Activated CD4-positive, alpha-beta memory T cell treated with anti-CD3 and anti-CD28 coated beads, Interleukin-2, amount 10 ng/mL, durations not matched to agents 7 days and 5 days (primary cell): ENCODE results near the gene DNAJC1. TPM values are rescaled to one million over a fixed set of nuclear protein-coding genes. Genes with fewer than 3 reads are reported as not detected.

ENCODE experiments used
- CTCF ChIA-PET: fragments of 350-600 bp; sonication (Branson Sonifier 250); formaldehyde crosslinking; loops from one replicate; lab custom pipeline; 2021; ENCODE audit warnings: antibody characterized with exemption, inconsistent platforms; lab: Charles Lee
- POLR2A ChIA-PET: fragments of 350-600 bp; sonication (Branson Sonifier 250); formaldehyde crosslinking; loops from one replicate; lab custom pipeline; 2021; ENCODE audit warnings: antibody characterized with exemption; lab: Charles Lee
- DNase-seq: peaks from one replicate; pipeline ENCODE4 v3.0.0-alpha.2; 2020
- H3K27ac Mint-ChIP-seq: one replicate; pipeline ENCODE4 v1.8.0; 2021; ENCODE audit warnings: mild to moderate bottlenecking, mixed read lengths
- H3K27me3 Mint-ChIP-seq: one replicate; pipeline ENCODE4 v1.8.0; 2021; ENCODE audit warnings: mixed read lengths
- H3K36me3 Mint-ChIP-seq: one replicate; pipeline ENCODE4 v1.8.0; 2021; ENCODE audit warnings: low read depth, mixed read lengths
- H3K4me1 Mint-ChIP-seq: one replicate; pipeline ENCODE4 v1.8.0; 2021; ENCODE audit warnings: mixed read lengths
- H3K4me3 Mint-ChIP-seq: one replicate; pipeline ENCODE4 v1.8.0; 2021; ENCODE audit warnings: mild to moderate bottlenecking, mixed read lengths
- H3K9me3 Mint-ChIP-seq: one replicate; pipeline ENCODE4 v1.8.0; 2021; ENCODE audit warnings: mixed read lengths
- total RNA-seq, 2 experiments: library from RNA; stranded (reverse); gene quantifications; one replicate each; pipeline ENCODE4 v1.2.3, GENCODE V29; 2021

DNAJC1 gene
- total RNA-seq, 2 experiments from 2014 or later, result 35.7 to 38.9 TPM

DNA sequence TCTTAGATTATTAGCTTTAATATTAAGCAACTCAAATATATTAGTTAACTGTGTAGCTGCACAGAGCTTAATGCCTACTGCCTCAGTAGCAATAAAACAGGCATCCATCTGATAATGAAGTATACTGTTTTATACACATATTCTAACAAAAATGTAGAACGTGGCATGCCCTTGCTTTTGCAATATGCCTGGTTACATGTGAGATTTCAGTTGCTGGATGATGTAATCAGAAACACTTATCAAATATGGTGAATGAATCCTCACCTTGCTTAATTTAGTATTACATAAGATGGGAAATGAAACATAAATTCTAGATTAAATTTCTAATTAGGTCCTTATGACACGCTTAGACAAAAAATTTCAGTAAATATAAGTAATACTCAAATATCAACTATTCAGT, 8.0 kb downstream of the DNAJC1 start:
- DNase-seq, result no peak
- no peak overlapping the region for H3K4me3 Mint-ChIP-seq
- peaks cover 9% of the 10 kb centered on the region for H3K36me3 Mint-ChIP-seq
- H3K27ac Mint-ChIP-seq, result no peak overlapping the region
- H3K4me1 Mint-ChIP-seq, result peaks cover 19% of the 10 kb centered on the region
- CTCF ChIA-PET, result interaction anchor here (0.5 kb wide), 1 partner anchor 182 kb away, joined by 4 read pairs; no protein-coding TSS in a partner anchor
- no peaks in the 10 kb centered on the region for H3K9me3 Mint-ChIP-seq
- POLR2A ChIA-PET, result no interaction called here
- H3K27me3 Mint-ChIP-seq, result no peaks in the 10 kb centered on the region

DNA sequence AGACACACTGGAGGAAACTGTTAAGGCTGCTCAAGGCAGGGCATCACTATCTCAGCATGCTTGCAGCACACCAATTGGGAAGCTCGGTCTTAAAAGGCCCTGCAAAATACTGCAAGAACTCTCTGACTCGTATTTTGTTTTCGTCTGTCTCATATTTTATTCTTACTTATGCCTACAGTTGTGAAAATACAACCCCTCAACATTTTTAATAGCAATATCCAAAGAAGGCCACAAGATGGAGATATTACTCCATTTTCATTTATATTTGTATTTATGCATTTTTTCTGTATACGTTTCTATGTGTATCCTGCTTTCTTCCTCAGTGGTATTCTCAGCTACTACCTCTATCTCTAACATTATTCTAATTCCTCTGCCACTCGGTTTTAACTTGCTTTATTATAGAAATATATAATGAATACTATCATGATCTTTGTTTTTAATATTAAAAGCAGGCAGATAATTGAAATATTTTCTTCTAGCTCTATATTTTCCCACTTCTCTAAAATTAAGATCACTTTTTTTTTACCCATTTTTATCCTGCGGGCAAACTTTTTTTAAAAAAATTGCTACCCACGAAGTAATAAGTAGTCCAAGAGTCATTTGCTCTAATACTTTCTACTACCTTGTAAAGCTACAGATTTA, 10.0 kb downstream of the DNAJC1 start:
- no peak overlapping the region for H3K4me3 Mint-ChIP-seq
- CTCF ChIA-PET, result interaction anchor here (0.8 to 3.9 kb wide), 17 partner anchors 9 to 1076 kb away, joined by 3 to 35 read pairs (median 5); partner anchors contain the start of genes COMMD3 and DNAJC1
- no peaks in the 10 kb centered on the region for H3K27me3 Mint-ChIP-seq
- peaks cover 13% of the 10 kb centered on the region for H3K4me1 Mint-ChIP-seq
- no peaks in the 10 kb centered on the region for H3K9me3 Mint-ChIP-seq
- POLR2A ChIA-PET, result interaction anchor here (0.9 to 2.2 kb wide), 5 partner anchors 10 to 995 kb away, joined by 3 to 22 read pairs (median 3); partner anchors contain the start of gene DNAJC1
- H3K36me3 Mint-ChIP-seq, result no peaks in the 10 kb centered on the region
- no peak overlapping the region for H3K27ac Mint-ChIP-seq
- no peak for DNase-seq

DNA sequence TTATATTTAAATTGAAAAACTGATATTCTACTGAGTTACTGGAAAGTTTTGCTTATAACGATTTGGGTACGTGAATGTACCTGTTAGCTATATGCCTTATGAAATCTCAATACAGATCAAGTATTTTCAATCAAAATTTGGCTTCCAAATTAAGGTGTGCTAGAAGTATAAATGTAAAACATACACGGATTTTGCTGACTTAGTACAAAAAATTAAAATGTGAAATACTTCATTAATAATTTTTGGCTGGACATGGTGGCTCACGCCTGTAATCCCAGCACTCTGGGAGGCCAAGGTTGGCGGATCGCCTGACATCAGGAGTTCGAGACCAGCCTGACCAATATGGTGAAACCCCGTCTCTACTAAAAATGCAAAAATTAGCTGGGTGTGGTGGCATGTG, 11.7 kb downstream of the DNAJC1 start:
- H3K4me1 Mint-ChIP-seq, result peaks cover 12% of the 10 kb centered on the region
- ChIA-PET CTCF (interaction anchor here (1.0 to 3.9 kb wide), 6 partner anchors 11 to 998 kb away, joined by 3 to 35 read pairs (median 4); partner anchors contain the start of gene DNAJC1), POLR2A (interaction anchor here (1.7 kb wide), 1 partner anchor 11 kb away, joined by 5 read pairs; the partner anchor contains the start of gene DNAJC1)
- H3K9me3 Mint-ChIP-seq, result no peaks in the 10 kb centered on the region
- H3K27me3 Mint-ChIP-seq, result no peaks in the 10 kb centered on the region
- H3K4me3 Mint-ChIP-seq, result no peak overlapping the region
- no peaks in the 10 kb centered on the region for H3K36me3 Mint-ChIP-seq
- DNase-seq, result no peak
- no peak overlapping the region for H3K27ac Mint-ChIP-seq

DNA sequence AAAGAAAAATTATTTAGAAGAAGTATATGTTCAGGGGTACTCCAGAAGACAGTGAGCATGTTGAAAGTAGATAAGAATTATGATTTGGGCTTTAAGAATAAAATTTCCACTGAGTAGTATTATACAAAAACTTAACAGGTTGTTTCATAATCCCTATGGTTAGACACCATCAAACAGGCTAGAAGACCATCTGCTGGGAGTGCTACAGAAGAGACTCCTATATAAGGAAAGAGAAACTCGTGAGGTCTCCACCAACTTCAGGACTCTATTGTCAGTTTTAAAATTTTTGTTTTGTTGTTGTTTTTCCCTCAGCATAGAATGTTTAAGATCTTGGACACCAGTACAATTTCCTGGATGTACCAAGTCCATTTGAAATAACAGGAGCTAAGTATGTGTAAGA, 13.1 kb downstream of the DNAJC1 start:
- Mint-ChIP-seq H3K4me1 (peaks cover 8% of the 10 kb centered on the region), H3K27me3 (no peaks in the 10 kb centered on the region), H3K9me3 (peaks cover 4% of the 10 kb centered on the region), H3K4me3 (no peak overlapping the region), H3K27ac (no peak overlapping the region), H3K36me3 (peaks cover 4% of the 10 kb centered on the region)
- no peak for DNase-seq
- POLR2A ChIA-PET, result interaction anchor here (1.7 kb wide), 1 partner anchor 13 kb away, joined by 5 read pairs; the partner anchor contains the start of gene DNAJC1
- CTCF ChIA-PET, result interaction anchor here (0.9 to 1.6 kb wide), 4 partner anchors 18 to 495 kb away, joined by 3 to 4 read pairs (median 4); no protein-coding TSS in a partner anchor

DNA sequence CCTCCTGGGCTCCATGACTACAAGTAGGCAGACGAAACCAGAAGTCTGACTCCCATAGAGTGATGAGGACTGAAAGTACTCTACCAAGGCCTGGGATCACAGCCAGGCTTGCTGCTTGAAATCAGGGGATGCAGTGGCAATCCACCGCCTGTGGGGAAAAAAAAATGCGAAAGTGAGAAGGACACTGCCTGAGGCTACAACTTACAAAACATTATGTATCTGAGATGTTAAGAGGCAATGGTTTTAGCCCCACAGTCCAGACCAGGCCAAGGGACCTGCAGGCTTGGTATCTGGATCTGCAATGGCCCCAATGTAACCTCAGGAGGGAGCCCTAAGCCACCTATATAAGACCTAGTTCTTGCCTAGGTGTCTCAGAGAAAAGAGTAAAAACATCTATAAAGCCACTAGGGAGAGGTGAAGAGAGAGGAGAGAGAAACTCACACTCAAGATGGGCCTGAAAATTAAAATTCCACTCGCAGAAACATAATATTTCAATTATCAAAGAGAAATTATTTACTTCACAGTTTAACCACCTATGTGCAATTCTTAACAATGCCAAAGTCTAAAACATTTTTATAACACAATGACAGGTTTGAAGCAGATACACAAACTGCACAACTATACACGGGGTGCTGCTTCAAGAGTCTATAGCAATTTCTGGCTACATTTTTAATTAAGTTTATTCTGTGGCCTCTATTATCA, 13.9 kb downstream of the DNAJC1 start:
- ChIA-PET POLR2A (no interaction called here), CTCF (no interaction called here)
- DNase-seq, result peak; percentile 37
- H3K27ac Mint-ChIP-seq, result no peak overlapping the region
- peaks cover 4% of the 10 kb centered on the region for H3K36me3 Mint-ChIP-seq
- peaks cover 7% of the 10 kb centered on the region for H3K4me1 Mint-ChIP-seq
- H3K4me3 Mint-ChIP-seq, result no peak overlapping the region
- H3K9me3 Mint-ChIP-seq, result peaks cover 4% of the 10 kb centered on the region
- H3K27me3 Mint-ChIP-seq, result no peaks in the 10 kb centered on the region

DNA sequence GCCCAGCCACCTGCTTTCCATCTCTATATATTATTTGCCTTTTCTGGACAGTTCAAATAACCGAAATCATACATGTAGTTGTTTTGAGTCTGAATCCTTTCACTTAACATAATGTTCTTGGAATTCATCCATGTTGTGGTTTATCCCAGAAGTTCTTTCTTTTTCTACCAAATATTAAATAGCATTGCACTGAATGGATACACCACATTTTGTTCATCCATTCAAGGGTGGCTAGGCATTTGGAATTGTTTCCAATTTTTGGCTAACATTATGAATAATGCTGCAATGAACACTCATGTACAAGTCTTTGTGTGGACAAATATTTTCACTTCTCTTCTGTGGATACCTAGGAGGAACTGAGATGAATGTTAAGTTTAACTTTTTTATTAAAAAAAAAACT, 18.0 kb downstream of the DNAJC1 start:
- H3K27ac Mint-ChIP-seq, result no peak overlapping the region
- peaks cover 2% of the 10 kb centered on the region for H3K4me1 Mint-ChIP-seq
- H3K36me3 Mint-ChIP-seq, result peaks cover 4% of the 10 kb centered on the region
- DNase-seq, result no peak
- H3K9me3 Mint-ChIP-seq, result peaks cover 4% of the 10 kb centered on the region
- H3K27me3 Mint-ChIP-seq, result no peaks in the 10 kb centered on the region
- ChIA-PET POLR2A (no interaction called here), CTCF (interaction anchor here (0.7 kb wide), 3 partner anchors 193 to 605 kb away, joined by 4 to 5 read pairs (median 4); no protein-coding TSS in a partner anchor)
- no peak overlapping the region for H3K4me3 Mint-ChIP-seq

DNA sequence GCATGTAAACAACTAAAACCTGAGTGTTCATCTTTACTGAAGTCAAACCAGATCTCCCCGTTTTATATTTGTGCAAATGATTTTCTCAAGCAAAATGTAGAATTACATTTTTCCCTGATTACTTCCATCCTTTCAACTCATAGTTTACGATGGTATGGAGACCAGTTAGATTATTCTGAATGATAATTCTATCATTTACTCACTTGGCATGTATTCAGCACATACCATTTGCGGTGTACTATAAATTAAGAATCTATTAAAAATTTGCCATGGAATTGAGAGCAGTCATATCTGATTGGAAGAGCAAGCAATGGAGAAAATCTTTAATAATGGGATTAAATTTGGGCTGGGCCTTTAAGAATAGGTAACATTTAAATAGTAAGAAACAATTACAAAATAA, 22.4 kb downstream of the DNAJC1 start:
- H3K9me3 Mint-ChIP-seq, result peaks cover under 1% of the 10 kb centered on the region
- POLR2A ChIA-PET, result no interaction called here

DNA sequence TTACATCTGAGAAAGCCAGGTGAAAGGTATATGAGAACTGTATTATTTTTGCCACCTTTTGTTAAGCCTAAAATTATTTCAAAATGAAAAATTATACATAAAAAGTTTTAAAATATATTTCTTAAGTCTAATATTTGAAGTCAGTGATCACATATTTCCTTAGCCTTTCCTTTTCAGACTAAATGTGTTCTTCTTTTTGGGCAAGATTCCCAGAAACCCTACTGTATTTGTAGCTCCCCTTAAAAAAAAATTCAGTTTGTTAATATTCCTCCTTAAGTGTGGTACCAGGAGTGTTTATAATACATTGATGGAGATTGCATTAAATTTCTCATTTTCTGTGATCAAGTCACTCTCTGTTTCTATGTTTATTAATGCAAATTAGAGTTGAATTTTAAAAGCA, 22.8 kb downstream of the DNAJC1 start:
- no peak for DNase-seq
- Mint-ChIP-seq H3K4me3 (no peak overlapping the region), H3K36me3 (no peaks in the 10 kb centered on the region), H3K27ac (no peak overlapping the region), H3K9me3 (no peaks in the 10 kb centered on the region), H3K27me3 (no peaks in the 10 kb centered on the region), H3K4me1 (no peaks in the 10 kb centered on the region)
- ChIA-PET CTCF (no interaction called here), POLR2A (no interaction called here)

More for the DNA sequence above, 22.4 kb downstream of the DNAJC1 start:
- H3K4me1 Mint-ChIP-seq, result no peaks in the 10 kb centered on the region
- CTCF ChIA-PET, result no interaction called here
- H3K36me3 Mint-ChIP-seq, result peaks cover under 1% of the 10 kb centered on the region
- no peak overlapping the region for H3K27ac Mint-ChIP-seq
- DNase-seq, result no peak
- no peak overlapping the region for H3K4me3 Mint-ChIP-seq
- no peaks in the 10 kb centered on the region for H3K27me3 Mint-ChIP-seq

DNA sequence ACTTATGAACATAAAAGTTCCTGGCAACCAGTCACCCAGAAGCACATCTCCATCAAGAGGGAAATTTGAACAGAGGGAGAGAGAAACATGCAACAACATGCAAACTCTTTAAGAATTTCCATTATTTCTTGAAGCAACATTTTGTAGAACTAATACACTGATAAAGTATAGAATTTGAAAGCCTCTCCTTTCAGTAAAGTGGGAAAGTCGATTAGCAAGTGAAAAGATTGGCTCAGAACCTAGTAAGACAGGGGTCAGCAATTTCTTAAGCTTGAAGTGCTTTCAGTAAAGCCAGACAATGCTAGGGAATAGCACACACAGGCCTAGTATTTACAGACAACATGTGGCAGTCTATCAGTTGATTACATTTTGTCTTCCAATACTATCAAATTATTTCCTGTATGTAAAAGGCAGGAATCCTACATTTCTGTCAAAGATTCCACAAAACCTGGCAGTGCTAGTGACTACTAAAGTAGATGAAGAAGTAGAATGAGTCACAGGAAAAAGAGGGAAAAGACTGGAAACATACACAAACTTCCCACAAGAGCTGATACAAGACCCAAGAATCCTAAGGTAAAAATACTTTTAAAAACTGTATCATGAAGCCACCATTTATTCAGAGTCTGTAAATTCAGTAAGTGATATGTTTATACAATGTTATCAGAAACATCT, 25.2 kb downstream of the DNAJC1 start:
- H3K4me1 Mint-ChIP-seq, result no peaks in the 10 kb centered on the region
- DNase-seq, result no peak
- ChIA-PET POLR2A (no interaction called here), CTCF (no interaction called here)
- H3K4me3 Mint-ChIP-seq, result no peak overlapping the region
- H3K9me3 Mint-ChIP-seq, result no peaks in the 10 kb centered on the region
- no peak overlapping the region for H3K27ac Mint-ChIP-seq
- no peaks in the 10 kb centered on the region for H3K27me3 Mint-ChIP-seq
- H3K36me3 Mint-ChIP-seq, result no peaks in the 10 kb centered on the region

DNA sequence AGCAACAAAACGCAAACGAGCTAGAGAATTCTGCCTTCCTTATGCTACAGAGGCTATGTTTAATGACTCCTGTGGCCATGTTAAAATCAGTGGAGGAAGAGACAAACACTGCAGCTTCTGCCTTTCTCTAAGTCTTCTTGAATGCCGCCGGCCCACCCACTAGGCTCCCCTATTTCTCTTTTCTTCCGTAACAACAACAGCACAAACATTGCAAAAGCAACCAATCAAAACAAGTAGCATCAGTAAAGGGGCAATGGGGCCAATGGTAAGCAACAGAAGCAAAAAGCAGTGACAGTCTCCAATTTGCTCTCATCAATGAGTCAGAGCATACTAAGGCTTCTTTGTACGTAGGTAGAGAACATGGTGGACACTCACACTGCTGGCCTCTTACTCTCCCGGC, 26.8 kb downstream of the DNAJC1 start:
- no peak for DNase-seq
- Mint-ChIP-seq H3K4me1 (peaks cover 2% of the 10 kb centered on the region), H3K36me3 (no peaks in the 10 kb centered on the region), H3K27me3 (no peaks in the 10 kb centered on the region), H3K9me3 (no peaks in the 10 kb centered on the region), H3K27ac (no peak overlapping the region), H3K4me3 (no peak overlapping the region)
- ChIA-PET POLR2A (no interaction called here), CTCF (interaction anchor here (0.6 to 1.2 kb wide), 2 partner anchors 458 to 481 kb away, joined by 3 read pairs; no protein-coding TSS in a partner anchor)

DNA sequence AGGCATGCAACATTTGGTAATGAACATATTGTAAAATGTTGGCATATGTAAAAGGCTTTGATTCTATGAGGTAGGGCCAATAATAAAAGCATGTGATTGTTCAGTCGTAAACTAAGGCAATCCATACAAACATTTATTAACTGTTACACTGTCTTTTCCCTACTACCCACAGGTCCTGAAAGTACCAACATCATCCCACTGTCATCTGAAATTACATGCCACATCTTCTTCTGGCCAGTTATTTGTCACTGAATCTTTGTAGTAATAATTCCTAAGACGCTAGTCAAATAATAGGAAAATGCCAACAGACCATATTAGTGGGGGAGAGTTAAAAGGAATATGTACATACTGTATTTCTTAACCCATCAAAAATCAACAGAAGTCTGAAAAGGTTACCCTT, 27.2 kb downstream of the DNAJC1 start:
- Mint-ChIP-seq H3K9me3 (no peaks in the 10 kb centered on the region), H3K36me3 (no peaks in the 10 kb centered on the region), H3K27ac (no peak overlapping the region), H3K27me3 (no peaks in the 10 kb centered on the region), H3K4me1 (peaks cover 2% of the 10 kb centered on the region), H3K4me3 (no peak overlapping the region)
- ChIA-PET CTCF (interaction anchor here (1.2 kb wide), 1 partner anchor 480 kb away, joined by 3 read pairs; no protein-coding TSS in a partner anchor), POLR2A (no interaction called here)
- no peak for DNase-seq

DNA sequence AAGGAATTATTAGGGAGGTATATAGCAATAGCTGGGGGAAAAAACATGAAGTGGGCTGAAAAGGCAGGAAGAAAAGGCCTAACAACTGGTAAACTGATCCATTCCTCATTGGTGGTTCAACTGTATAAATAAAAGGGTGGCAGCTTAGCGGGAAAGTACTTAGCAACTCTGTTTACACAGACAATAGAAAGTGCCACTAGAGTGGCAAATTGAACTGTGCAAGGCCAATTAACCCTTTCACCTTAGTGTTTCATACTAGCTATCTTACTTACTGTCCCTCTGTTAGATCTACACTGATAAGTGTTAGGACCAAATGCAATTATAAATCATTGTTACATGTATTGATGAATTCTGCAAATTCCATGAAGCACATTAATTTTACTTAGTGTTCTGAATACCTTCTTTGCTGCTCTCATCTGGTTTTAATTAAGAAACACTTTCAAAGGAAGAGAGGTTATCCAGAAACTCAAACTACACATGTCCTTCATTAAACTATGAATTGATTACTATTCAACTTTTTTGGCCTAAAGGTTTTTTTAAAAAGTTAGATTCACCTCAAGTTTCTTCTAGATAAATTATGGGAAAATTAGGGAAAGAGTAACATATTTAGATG, 28.0 kb downstream of the DNAJC1 start:
- Mint-ChIP-seq H3K27ac (no peak overlapping the region), H3K36me3 (no peaks in the 10 kb centered on the region), H3K4me1 (peaks cover 2% of the 10 kb centered on the region), H3K27me3 (no peaks in the 10 kb centered on the region), H3K9me3 (no peaks in the 10 kb centered on the region), H3K4me3 (no peak overlapping the region)
- DNase-seq, result no peak
- ChIA-PET CTCF (interaction anchor here (1.2 kb wide), 1 partner anchor 320 kb away, joined by 3 read pairs; no protein-coding TSS in a partner anchor), POLR2A (no interaction called here)
